ENCODE results near the gene G6PC1.

The G6PC1 gene

DNA sequence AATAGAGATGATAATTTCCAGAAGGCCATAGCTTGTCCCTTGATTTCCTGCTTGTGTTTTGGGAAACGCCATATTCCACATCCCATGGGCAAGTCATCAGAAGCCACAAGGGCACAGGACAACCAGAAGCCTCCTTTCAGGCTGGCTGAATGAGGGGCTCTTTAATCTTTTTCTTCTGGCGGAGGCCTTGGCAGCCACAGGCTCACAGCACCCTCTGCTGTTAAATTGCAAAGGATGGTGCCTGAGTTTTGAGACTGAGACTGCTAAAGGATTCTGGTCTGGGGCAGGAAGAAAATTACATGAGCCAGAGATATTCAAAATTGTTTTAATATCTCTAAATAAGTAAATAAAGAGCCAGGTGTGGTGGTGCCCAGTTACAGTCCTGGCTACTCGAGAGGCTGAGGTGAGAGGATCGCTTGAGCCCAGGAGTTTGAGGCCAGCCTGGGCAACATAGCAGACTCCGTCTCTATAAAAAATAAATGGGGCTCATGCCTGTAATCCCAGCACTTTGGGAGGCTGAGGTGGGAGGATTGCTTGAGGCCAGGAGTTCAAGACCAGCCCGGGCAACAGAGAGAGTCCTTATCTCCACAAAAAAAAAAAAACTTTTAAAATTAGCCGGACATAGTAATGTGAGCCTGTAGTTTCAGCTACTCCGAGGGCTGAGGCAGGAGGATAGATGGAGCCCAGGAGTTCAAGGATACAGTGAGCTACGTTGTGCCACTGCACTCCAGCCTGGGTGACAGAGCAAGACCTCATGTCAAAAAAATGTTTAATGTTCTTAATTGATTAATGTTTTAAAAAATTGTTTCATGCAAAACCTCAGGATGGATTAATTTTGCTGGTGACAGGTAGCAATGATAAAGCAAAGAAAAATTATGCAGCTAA, 37.4 kb downstream of the G6PC1 start:
- DNase-seq (ENCODE audit: low spot score), result peak; percentile 58

DNA sequence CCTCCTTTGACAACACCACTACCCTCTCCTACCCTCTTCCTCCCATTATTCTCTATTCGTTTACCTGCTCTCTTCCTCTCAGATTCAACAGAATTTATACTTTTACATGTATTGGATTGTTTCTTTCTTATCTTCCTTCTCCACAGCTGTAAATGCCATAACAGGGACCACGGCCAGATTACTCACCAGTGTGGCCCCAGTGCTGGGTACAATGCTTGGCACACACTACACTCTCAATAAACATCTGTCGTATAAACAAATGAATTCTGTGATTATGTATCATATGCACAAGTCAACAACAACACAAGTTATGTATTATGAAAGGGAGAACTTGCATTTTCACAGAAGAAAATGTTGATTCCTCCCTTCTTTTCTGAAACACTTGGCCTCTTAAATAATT, 43.6 kb downstream of the G6PC1 start:
- no peak for DNase-seq (ENCODE audit: low spot score)

DNA sequence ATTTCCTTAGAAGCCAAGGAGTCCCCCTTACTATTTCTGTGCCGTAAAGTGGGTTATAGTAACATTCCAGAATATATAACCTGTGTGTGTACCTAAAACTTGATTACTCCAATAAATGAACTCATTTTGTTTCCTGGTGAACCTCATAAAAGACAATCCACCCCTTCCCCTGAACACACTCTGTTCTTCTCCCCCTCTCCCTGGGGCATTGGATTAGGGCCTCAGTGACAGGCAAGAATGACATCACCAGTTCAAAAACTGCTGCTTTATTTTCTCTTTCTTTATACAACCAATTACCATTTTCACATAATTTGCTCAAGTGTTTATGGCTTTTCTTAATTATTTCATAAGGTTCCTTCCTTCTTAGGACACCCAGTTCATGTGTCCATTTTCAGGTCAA, 46.2 kb downstream of the G6PC1 start:
- DNase-seq (ENCODE audit: low spot score), result no peak

DNA sequence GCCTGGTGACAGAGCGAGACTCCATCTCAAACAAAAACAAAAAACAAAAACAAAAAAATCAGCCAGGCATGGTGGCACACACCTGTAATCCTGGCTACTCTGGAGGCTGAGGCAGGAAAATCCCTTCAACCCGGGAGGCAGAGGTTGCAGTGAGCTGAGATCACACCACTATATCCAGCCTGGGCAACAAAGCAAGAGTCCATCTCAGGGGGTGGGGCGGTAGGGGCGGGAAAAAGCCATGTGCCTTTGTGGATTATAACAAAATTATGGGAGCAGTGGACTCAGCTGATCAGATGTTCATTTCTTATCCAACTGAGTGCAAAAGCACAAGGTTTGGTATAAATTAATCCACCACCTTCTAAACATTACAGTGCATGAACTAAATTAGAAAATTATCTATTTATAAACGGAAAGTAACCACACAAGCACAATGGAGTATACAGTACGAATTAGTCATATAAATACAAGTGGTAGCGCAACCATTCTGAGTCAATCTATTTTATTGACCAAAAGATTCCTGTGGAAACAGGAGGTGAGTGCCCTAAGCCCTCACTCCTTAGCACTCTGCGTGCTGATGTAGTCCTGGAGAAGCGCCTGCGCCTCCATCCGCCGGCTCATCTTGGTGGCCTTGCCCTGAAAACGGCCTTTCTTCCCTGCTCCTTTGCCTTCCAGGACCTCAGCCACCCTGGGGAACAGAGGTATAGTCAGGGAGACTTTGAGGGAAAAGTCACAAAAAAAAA, 49.6 kb downstream of the G6PC1 start:
- DNase-seq (ENCODE audit: low spot score), result no peak

All from cerebellar cortex (tissue), 1 donor.